HCT116 (cell line): Measurements from ENCODE around the gene ZNF516. TPM values are rescaled to one million over a fixed set of nuclear protein-coding genes. Genes with fewer than 3 reads are reported as not detected.

Source experiments
- ATAC-seq: fragments of 200-7000 bp; cut with Tn5 transposase; 2 replicates; pipeline ENCODE4 v1.9.1; 2020; ENCODE audit warnings: mild to moderate bottlenecking, moderate library complexity
- BruUV-seq: library from RNA; stranded (reverse); fragments of 400-500 nt; replicated peaks from 2 replicates; lab custom pipeline; 2021; lab: Mats Ljungman, UMichigan
- CTCF ChIA-PET: fragments of 300-600 bp; sonication (Branson Sonifier 250); formaldehyde crosslinking; loops from one replicate; lab custom pipeline; 2021; ENCODE audit warnings: antibody characterized with exemption; lab: Charles Lee
- POLR2A ChIA-PET: fragments of 300-600, 350-600 bp; sonication (Branson Sonifier 250); formaldehyde crosslinking; loops from one replicate; lab custom pipeline; 2021; ENCODE audit warnings: antibody characterized with exemption; lab: Charles Lee
- RAD21 ChIA-PET, 2 experiments: fragments of 300-600 bp; sonication (Branson Sonifier 250); formaldehyde crosslinking; loops; one replicate each; lab custom pipeline; 2023; ENCODE audit warnings: low total read pairs in 2 of 2; ENCODE audit not compliant: uncharacterized antibody in 2 of 2, unreplicated experiment in 2 of 2, low non-redundant PET in 1 of 2; lab: Charles Lee
- DNase-seq: peaks from one replicate; pipeline ENCODE4 v3.0.0-alpha.2; 2010; ENCODE audit warnings: low read depth, low spot score
- H2AFZ ChIP-seq: fragments of 200-600 bp; shearing (Covaris generic), sonication (generic); 2 replicates; pipeline ENCODE4 v1.6.1; 2017; ENCODE audit warnings: low read depth, mixed run types, mixed read lengths, antibody characterized with exemption, low read length; ENCODE audit not compliant: poor library complexity, severe bottlenecking
- H3K27ac ChIP-seq: 2 replicates; pipeline ENCODE4 v1.5.1; 2012; ENCODE audit warnings: low read depth, low read length
- H3K27me3 ChIP-seq: fragments of 200-600 bp; sonication (generic); 2 replicates; pipeline ENCODE4 v1.6.1; 2016; ENCODE audit warnings: mixed run types, low read length, mixed read lengths; ENCODE audit not compliant: insufficient read depth
- H3K36me3 ChIP-seq, 2 experiments: fragments of 200-500 bp in 1 of 2; fragments of 200-600 bp in 1 of 2; sonication (Bioruptor generic) in 1 of 2; sonication (generic) in 1 of 2; 2 replicates each; pipeline versions ENCODE4 v1.5.1 to v1.6.1; 2014 to 2016; ENCODE audit warnings: low read length in 2 of 2, inconsistent platforms in 1 of 2, mixed read lengths in 1 of 2, mixed run types in 1 of 2; ENCODE audit not compliant: insufficient read depth in 2 of 2, control insufficient read depth in 1 of 2
- H3K4me1 ChIP-seq, 2 experiments: fragments of 200-600 bp in 1 of 2; sonication (generic) in 1 of 2; 2 replicates each; pipeline versions ENCODE4 v1.5.1 to v1.6.1; 2012 to 2017; ENCODE audit warnings: low read length in 2 of 2, inconsistent platforms in 1 of 2, mild to moderate bottlenecking in 1 of 2, mixed read lengths in 1 of 2, mixed run types in 1 of 2, moderate library complexity in 1 of 2; ENCODE audit not compliant: insufficient read depth in 2 of 2, control insufficient read depth in 1 of 2
- H3K4me2 ChIP-seq: fragments of 200-600 bp; sonication (generic); 2 replicates; pipeline ENCODE4 v1.6.1; 2017; ENCODE audit warnings: mixed run types, low read length, mixed read lengths
- H3K4me3 ChIP-seq, 2 experiments: fragments of 200-600 bp in 1 of 2; sonication (generic) in 1 of 2; replicated peaks in 1 of 2; 2 replicates each; pipeline ENCODE4 v1.5.1; 2011 to 2016; ENCODE audit warnings: low read length in 2 of 2, control low read depth in 1 of 2, low read depth in 1 of 2, mild to moderate bottlenecking in 1 of 2, mixed read lengths in 1 of 2, mixed run types in 1 of 2
- H3K79me2 ChIP-seq: fragments of 200-600 bp; sonication (generic); 2 replicates; pipeline ENCODE4 v1.6.1; 2017; ENCODE audit warnings: mild to moderate bottlenecking, mixed run types, low read length, moderate library complexity, mixed read lengths; ENCODE audit not compliant: insufficient read depth
- H3K9ac ChIP-seq: fragments of 200-600 bp; sonication (generic); 2 replicates; pipeline ENCODE4 v1.6.1; 2016; ENCODE audit warnings: low read length, mixed read lengths
- H3K9me2 ChIP-seq: fragments of 200-600 bp; sonication (generic), shearing (Covaris generic); 2 replicates; pipeline ENCODE4 v1.6.1; 2017; ENCODE audit warnings: mixed run types, mild to moderate bottlenecking, moderate library complexity; ENCODE audit not compliant: insufficient read depth
- H3K9me3 ChIP-seq, 2 experiments: fragments of 200-500 bp in 1 of 2; fragments of 200-600 bp in 1 of 2; sonication (Bioruptor generic) in 1 of 2; sonication (generic) in 1 of 2; 2 replicates each; pipeline ENCODE4 v1.6.1; 2014 to 2017; ENCODE audit warnings: low read length in 2 of 2, mixed read lengths in 2 of 2, inconsistent platforms in 1 of 2, low read depth in 1 of 2, mild to moderate bottlenecking in 1 of 2, mixed run types in 1 of 2, moderate library complexity in 1 of 2; ENCODE audit not compliant: control insufficient read depth in 1 of 2, insufficient read depth in 1 of 2
- H4K20me1 ChIP-seq: fragments of 200-600 bp; sonication (generic), shearing (Covaris generic); 2 replicates; pipeline ENCODE4 v1.6.1; 2017; ENCODE audit warnings: mixed run types, mild to moderate bottlenecking, moderate library complexity; ENCODE audit not compliant: insufficient read depth
- CBX3 ChIP-seq: IDR thresholded peaks from 2 replicates; pipeline ENCODE4 v1.6.1; 2012; ENCODE audit warnings: low read depth
- CEBPB ChIP-seq: IDR thresholded peaks from 2 replicates; pipeline ENCODE4 v1.6.1; 2012; ENCODE audit warnings: low read depth
- EGR1 ChIP-seq: IDR thresholded peaks from 2 replicates; pipeline ENCODE4 v1.6.1; 2012; ENCODE audit warnings: low read depth
- ELF1 ChIP-seq: IDR thresholded peaks from 2 replicates; pipeline ENCODE4 v1.6.1; 2012; ENCODE audit warnings: low read depth, borderline replicate concordance
- EZH2 ChIP-seq: fragments of 200-600 bp; sonication (generic); IDR thresholded peaks from 2 replicates; pipeline ENCODE4 v1.6.1; 2017; ENCODE audit warnings: antibody characterized with exemption, mixed run types
- EZH2phosphoT487 ChIP-seq: fragments of 200-600 bp; IDR thresholded peaks from 2 replicates; pipeline ENCODE4 v1.6.1; 2018; ENCODE audit warnings: antibody characterized with exemption, borderline replicate concordance
- FOSL1 ChIP-seq: IDR thresholded peaks from 2 replicates; pipeline ENCODE4 v1.6.1; 2012; ENCODE audit warnings: low read depth
- JUND ChIP-seq: IDR thresholded peaks from 2 replicates; pipeline ENCODE4 v1.6.1; 2012
- POLR2A ChIP-seq: IDR thresholded peaks from 2 replicates; pipeline ENCODE4 v1.7.0; 2011; ENCODE audit warnings: borderline replicate concordance; ENCODE audit not compliant: insufficient read depth, insufficient read length; ENCODE audit errors: extremely low read depth
- POLR2AphosphoS5 ChIP-seq: IDR thresholded peaks from 2 replicates; pipeline ENCODE4 v1.6.1; 2011; ENCODE audit warnings: mild to moderate bottlenecking, low read depth, low read length, moderate library complexity
- RAD21 ChIP-seq: IDR thresholded peaks from 2 replicates; pipeline ENCODE4 v1.6.1; 2012; ENCODE audit warnings: low read depth, mild to moderate bottlenecking
- SIN3A ChIP-seq: IDR thresholded peaks from 2 replicates; pipeline ENCODE4 v1.6.1; 2012; ENCODE audit warnings: low read depth
- SRF ChIP-seq: IDR thresholded peaks from 2 replicates; pipeline ENCODE4 v1.6.1; 2012; ENCODE audit warnings: low read depth
- TCF7L2 ChIP-seq: IDR thresholded peaks from 2 replicates; pipeline ENCODE4 v1.7.0; 2011; ENCODE audit warnings: borderline replicate concordance, inconsistent platforms; ENCODE audit not compliant: insufficient read depth, insufficient read length; ENCODE audit errors: extremely low read depth
- ZFX ChIP-seq: fragments of 450-650 bp; IDR thresholded peaks from 2 replicates; pipeline ENCODE4 v1.6.1; 2017
- ZNF274 ChIP-seq: fragments of 200-500 bp; sonication (Bioruptor generic); IDR thresholded peaks from 2 replicates; pipeline ENCODE4 v1.6.1; 2014; ENCODE audit warnings: mild to moderate bottlenecking, low read depth, low read length, inconsistent platforms
- intact Hi-C: fragments of 100-400 bp; cut with micrococcal nuclease; formaldehyde crosslinking; loops from 2 replicates; pipeline ENCODE4 v1.10.0; 2022
- total RNA-seq: library from RNA; stranded (reverse); gene quantifications from one replicate; pipeline ENCODE4 v1.2.1, GENCODE V29; 2021; ENCODE audit not compliant: unreplicated experiment
- TF ChIP-seq, protein P1 (sequence below), 3 experiments: fragments of 200-600 bp in 1 of 3; sonication (generic) in 1 of 3; IDR thresholded peaks in 2 of 3; conservative IDR thresholded peaks in 1 of 3; 2 replicates each; pipeline ENCODE4 v1.5.1; 2012 to 2017; ENCODE audit warnings: low read depth in 2 of 3, low read length in 2 of 3, antibody characterized with exemption in 1 of 3, borderline replicate concordance in 1 of 3, control low read depth in 1 of 3, mild to moderate bottlenecking in 1 of 3, mixed read lengths in 1 of 3, mixed run types in 1 of 3, moderate library complexity in 1 of 3; ENCODE audit not compliant: insufficient read depth in 1 of 3
- TF ChIP-seq, protein P2 (sequence below): IDR thresholded peaks from 2 replicates; pipeline ENCODE4 v1.6.1; 2012
- TF ChIP-seq, protein P3 (sequence below): IDR thresholded peaks from 2 replicates; pipeline ENCODE4 v1.6.1; 2012
- TF ChIP-seq, protein P4 (sequence below): IDR thresholded peaks from 2 replicates; pipeline ENCODE4 v1.6.1; 2012; ENCODE audit warnings: low read depth

Gene ZNF516
- total RNA-seq, 1 experiment from 2014 or later, result 32.0 TPM

DNA sequence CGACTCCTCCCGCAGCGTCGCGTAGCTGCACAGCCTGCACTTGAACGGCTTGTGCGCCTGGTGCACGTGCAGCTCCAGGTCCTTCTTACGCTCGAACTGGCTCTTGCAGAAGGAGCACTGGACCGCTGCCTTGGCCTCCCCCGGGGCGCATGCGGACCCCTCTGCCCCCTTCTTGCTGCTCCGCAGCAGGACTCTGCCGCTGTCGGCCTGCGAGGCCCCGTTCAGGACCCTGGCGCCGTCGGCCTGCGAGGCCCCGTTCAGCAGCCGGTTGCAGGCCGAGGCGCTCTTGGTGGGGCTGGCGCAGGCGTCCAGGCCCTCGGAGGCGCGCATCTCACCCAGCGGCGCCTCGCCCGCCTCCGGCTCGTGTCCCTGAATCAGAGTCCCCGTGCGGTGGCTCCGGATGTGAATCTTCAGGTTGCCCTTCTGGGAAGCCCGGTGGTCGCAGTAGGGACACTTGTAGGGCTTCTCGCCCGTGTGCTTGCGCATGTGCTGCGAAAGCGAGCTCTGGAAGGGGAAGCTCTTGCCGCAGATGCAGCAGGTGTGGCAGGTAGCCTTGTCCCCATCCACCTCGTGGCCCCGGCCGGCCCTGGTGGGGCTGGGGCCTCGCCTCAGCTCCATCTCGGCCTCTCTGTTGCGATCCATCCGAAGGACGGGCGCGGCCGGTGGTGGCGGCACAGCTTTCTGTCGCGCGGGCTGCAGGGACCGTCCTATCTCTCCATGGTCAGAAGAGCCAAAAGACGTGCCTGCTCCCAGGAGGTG lies 52.5 kb downstream of the ZNF516 start:
- ATAC-seq, result no peak
- Histone ChIP-seq H3K9me3 (no peaks in the 10 kb centered on the region), H3K27ac (no peak overlapping the region), H3K36me3 (peaks cover 0 to 8% of the 10 kb centered on the region in 2 experiments; a peak in 1 of 4 replicates), H3K4me3 (no peak overlapping the region)
- no peak for DNase-seq
- CTCF ChIA-PET, result no interaction called here
- TF ChIP-seq FOSL1 (no peak), CBX3 (no peak), TCF7L2 (no peak), EZH2phosphoT487 (no peak), SRF (no peak), CEBPB (no peak), ZNF274 (no peak), EZH2 (no peak), POLR2AphosphoS5 (no peak), POLR2A (no peak), ELF1 (no peak), SIN3A (no peak), EGR1 (no peak), ZFX (no peak), RAD21 (no peak), JUND (no peak)
- TF ChIP-seq, protein P1, sequence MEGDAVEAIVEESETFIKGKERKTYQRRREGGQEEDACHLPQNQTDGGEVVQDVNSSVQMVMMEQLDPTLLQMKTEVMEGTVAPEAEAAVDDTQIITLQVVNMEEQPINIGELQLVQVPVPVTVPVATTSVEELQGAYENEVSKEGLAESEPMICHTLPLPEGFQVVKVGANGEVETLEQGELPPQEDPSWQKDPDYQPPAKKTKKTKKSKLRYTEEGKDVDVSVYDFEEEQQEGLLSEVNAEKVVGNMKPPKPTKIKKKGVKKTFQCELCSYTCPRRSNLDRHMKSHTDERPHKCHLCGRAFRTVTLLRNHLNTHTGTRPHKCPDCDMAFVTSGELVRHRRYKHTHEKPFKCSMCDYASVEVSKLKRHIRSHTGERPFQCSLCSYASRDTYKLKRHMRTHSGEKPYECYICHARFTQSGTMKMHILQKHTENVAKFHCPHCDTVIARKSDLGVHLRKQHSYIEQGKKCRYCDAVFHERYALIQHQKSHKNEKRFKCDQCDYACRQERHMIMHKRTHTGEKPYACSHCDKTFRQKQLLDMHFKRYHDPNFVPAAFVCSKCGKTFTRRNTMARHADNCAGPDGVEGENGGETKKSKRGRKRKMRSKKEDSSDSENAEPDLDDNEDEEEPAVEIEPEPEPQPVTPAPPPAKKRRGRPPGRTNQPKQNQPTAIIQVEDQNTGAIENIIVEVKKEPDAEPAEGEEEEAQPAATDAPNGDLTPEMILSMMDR (IDR thresholded peaks at IDR 0.05 in 2 of 3, conservative IDR thresholded peaks at IDR 0.05 in 1 of 3; ENCODE audit: borderline replicate concordance in 1 of 3, insufficient read depth in 1 of 3, low read depth in 2 of 3, low read length in 2 of 3), result no peak
- TF ChIP-seq, protein P2, sequence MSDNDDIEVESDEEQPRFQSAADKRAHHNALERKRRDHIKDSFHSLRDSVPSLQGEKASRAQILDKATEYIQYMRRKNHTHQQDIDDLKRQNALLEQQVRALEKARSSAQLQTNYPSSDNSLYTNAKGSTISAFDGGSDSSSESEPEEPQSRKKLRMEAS, result no peak
- TF ChIP-seq, protein P3, sequence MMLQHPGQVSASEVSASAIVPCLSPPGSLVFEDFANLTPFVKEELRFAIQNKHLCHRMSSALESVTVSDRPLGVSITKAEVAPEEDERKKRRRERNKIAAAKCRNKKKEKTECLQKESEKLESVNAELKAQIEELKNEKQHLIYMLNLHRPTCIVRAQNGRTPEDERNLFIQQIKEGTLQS, result no peak
- TF ChIP-seq, protein P4, sequence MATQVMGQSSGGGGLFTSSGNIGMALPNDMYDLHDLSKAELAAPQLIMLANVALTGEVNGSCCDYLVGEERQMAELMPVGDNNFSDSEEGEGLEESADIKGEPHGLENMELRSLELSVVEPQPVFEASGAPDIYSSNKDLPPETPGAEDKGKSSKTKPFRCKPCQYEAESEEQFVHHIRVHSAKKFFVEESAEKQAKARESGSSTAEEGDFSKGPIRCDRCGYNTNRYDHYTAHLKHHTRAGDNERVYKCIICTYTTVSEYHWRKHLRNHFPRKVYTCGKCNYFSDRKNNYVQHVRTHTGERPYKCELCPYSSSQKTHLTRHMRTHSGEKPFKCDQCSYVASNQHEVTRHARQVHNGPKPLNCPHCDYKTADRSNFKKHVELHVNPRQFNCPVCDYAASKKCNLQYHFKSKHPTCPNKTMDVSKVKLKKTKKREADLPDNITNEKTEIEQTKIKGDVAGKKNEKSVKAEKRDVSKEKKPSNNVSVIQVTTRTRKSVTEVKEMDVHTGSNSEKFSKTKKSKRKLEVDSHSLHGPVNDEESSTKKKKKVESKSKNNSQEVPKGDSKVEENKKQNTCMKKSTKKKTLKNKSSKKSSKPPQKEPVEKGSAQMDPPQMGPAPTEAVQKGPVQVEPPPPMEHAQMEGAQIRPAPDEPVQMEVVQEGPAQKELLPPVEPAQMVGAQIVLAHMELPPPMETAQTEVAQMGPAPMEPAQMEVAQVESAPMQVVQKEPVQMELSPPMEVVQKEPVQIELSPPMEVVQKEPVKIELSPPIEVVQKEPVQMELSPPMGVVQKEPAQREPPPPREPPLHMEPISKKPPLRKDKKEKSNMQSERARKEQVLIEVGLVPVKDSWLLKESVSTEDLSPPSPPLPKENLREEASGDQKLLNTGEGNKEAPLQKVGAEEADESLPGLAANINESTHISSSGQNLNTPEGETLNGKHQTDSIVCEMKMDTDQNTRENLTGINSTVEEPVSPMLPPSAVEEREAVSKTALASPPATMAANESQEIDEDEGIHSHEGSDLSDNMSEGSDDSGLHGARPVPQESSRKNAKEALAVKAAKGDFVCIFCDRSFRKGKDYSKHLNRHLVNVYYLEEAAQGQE, result no peak
- TF ChIP-seq, all 23 proteins: peak for 0
- intact Hi-C loops, result no loop called here
- peaks cover 3 to 5% of the 10 kb centered on the region in 2 experiments; a peak in 1 of 4 replicates for H3K4me1 ChIP-seq
- no TSS peak for BruUV-seq
- H3K27me3 ChIP-seq, result no peaks in the 10 kb centered on the region
- ChIA-PET RAD21 (no interaction called here), POLR2A (no interaction called here)
- no peak overlapping the region for H2AFZ ChIP-seq
- H3K4me2 ChIP-seq, result no peak overlapping the region
- H3K9ac ChIP-seq, result no peak overlapping the region
- no peaks in the 10 kb centered on the region for H3K9me2 ChIP-seq
- H3K79me2 ChIP-seq, result no peaks in the 10 kb centered on the region; the same call in 1 of the 2 replicates
- H4K20me1 ChIP-seq, result no peaks in the 10 kb centered on the region
